Endothelial cell of umbilical vein (primary cell): ENCODE results near the gene PIK3R4. TPM values are rescaled to one million over a fixed set of nuclear protein-coding genes. Genes with fewer than 3 reads are reported as not detected.

Experiments used
- polyA plus RNA-seq, 4 experiments: library from polyadenylated mRNA; depleted of rRNA in 3 of 4; stranded (reverse) in 3 of 4; unstranded in 1 of 4; fragments of >200 nt; gene quantifications; 2 replicates each; pipeline versions ENCODE4 v1.2.1 to v1.2.3, GENCODE V29; 2011 to 2012; ENCODE audit warnings: missing spikeins in 1 of 4
- total RNA-seq: library from RNA; stranded (reverse); gene quantifications from 2 replicates; pipeline ENCODE4 v1.2.3, GENCODE V29; 2021

Gene PIK3R4
- total and polyA plus RNA-seq, 2 donors (not counting 3 experiments of a cell fraction or from before 2014, with no cell fraction given), result 23.0 to 43.1 TPM

Other genes starting within 250 kb of the PIK3R4 start
- gene COL6A6, start 229.7 kb downstream of the PIK3R4 start, total RNA-seq, result not detected in 2 replicates
- not detected in 2 replicates for gene COL6A6, start 229.7 kb downstream of the PIK3R4 start, polyA plus RNA-seq
- gene ATP2C1, start 147.3 kb upstream of the PIK3R4 start, total RNA-seq, result 73.3 and 79.5 TPM in 2 replicates
- 36.9 and 50.1 TPM in 2 replicates for gene ATP2C1, start 147.3 kb upstream of the PIK3R4 start, polyA plus RNA-seq